HG02610 (cell line): ENCODE results near the gene FOXO3.
"Not testable (repeated sequence)": the region's sequence is repeated elsewhere in the genome, so short reads cannot be mapped to it uniquely, and the experiment has no call there.

Experiments used
- ATAC-seq: cut with Tn5 transposase; IDR thresholded peaks from one replicate; pipeline ENCODE4 v1.9.1; 2021; ENCODE audit warnings: mild to moderate bottlenecking, moderate library complexity; ENCODE audit not compliant: unreplicated experiment

FOXO3 gene

GRCh38 chr6:108655806-108656651, 95.3 kb downstream of the FOXO3 start:
- ATAC-seq: no peak

GRCh38 chr6:108656836-108657235, 96.1 kb downstream of the FOXO3 start:
- ATAC-seq: no peak

GRCh38 chr6:108658174-108658573, 97.5 kb downstream of the FOXO3 start:
- no peak for ATAC-seq

GRCh38 chr6:108658785-108659184, 98.1 kb downstream of the FOXO3 start:
- ATAC-seq: not testable (repeated sequence)

- no peak for ATAC-seq
Observed at GRCh38 chr6:108660251-108660650, 99.5 kb downstream of the FOXO3 start.

- no peak for ATAC-seq
Observed at GRCh38 chr6:108661430-108661829, 100.7 kb downstream of the FOXO3 start.

- no peak for ATAC-seq
Observed at GRCh38 chr6:108661982-108662381, 101.3 kb downstream of the FOXO3 start.

GRCh38 chr6:108662702-108663101, 102.0 kb downstream of the FOXO3 start:
- no peak for ATAC-seq

- not testable (repeated sequence) for ATAC-seq
Observed at GRCh38 chr6:108663494-108664064, 102.9 kb downstream of the FOXO3 start.

GRCh38 chr6:108665495-108666196, 104.9 kb downstream of the FOXO3 start:
- no peak for ATAC-seq

- ATAC-seq: no peak
Observed at GRCh38 chr6:108666656-108667260, 106.0 kb downstream of the FOXO3 start.

- ATAC-seq: no peak
Observed at GRCh38 chr6:108667993-108668392, 107.3 kb downstream of the FOXO3 start.

GRCh38 chr6:108669673-108670072, 109.0 kb downstream of the FOXO3 start:
- ATAC-seq: no peak

- ATAC-seq: no peak
Observed at GRCh38 chr6:108671175-108671574, 110.5 kb downstream of the FOXO3 start.

- no peak for ATAC-seq
Observed at GRCh38 chr6:108671790-108672189, 111.1 kb downstream of the FOXO3 start.

GRCh38 chr6:108672641-108673040, 111.9 kb downstream of the FOXO3 start:
- no peak for ATAC-seq

GRCh38 chr6:108673153-108673552, 112.4 kb downstream of the FOXO3 start:
- no peak for ATAC-seq

GRCh38 chr6:108673602-108674001, 112.9 kb downstream of the FOXO3 start:
- no peak for ATAC-seq

GRCh38 chr6:108675226-108676200, 114.8 kb downstream of the FOXO3 start:
- no peak for ATAC-seq

GRCh38 chr6:108676555-108676954, 115.8 kb downstream of the FOXO3 start:
- ATAC-seq: no peak
